GM12875 (cell line): ENCODE results near the gene BMPR1B.

Experiments
- H3K4me3 ChIP-seq: one replicate; pipeline ENCODE4 v1.5.1; 2011; ENCODE audit warnings: low read depth, low read length, control low read depth
- CTCF ChIP-seq: IDR thresholded peaks from 2 replicates; pipeline ENCODE4 v1.5.1; 2011; ENCODE audit warnings: low read depth, mild to moderate bottlenecking, control low read depth, inconsistent platforms, low read length, moderate library complexity, borderline replicate concordance; ENCODE audit not compliant: insufficient read depth

Gene BMPR1B

DNA sequence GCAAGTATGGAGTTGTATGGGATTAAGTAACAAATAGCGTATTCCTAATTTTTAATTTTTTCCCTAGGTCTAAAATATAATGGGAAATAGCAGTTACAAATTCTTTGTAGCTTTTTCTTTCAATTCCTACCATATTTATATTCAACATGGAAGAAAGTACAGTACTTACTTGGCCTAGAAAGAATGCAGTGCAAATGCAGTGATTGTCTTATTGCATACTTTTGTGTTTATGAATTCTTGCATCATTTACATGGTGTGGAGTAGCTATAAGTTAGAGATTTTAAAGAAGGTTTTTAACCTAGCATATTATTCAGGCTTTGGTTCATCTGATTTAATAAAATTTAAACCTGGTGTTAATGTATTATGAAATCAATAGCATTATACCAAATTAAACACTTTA lies 263.3 kb downstream of the BMPR1B start:
- no peak overlapping the region for H3K4me3 ChIP-seq

DNA sequence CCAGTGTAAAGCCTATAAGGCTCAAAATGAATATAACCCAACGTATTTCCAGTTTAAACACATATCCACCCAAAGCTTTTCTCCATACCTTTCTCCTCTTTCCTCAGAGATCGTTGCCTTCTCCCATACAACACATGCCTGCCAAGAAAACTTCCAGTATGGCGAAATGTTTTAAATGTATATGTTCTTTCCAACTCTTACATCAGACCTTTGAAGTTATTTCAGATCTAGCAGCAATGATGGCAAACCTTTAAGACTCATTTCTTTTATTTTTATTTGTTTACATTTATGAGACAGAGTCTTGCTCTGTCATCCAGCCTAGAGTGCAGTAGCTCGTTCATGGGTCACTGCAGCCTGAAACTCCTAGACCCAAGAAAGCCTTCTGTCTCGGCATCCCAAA lies 265.4 kb downstream of the BMPR1B start:
- TF ChIP-seq CTCF, result no peak
- H3K4me3 ChIP-seq, result no peak overlapping the region

More for the DNA sequence above, 263.3 kb downstream of the BMPR1B start:
- TF ChIP-seq CTCF, result no peak

GRCh38 chr4:95027905-95028618 lies 270.3 kb downstream of the BMPR1B start:
- no peak overlapping the region for H3K4me3 ChIP-seq
- no peak for TF ChIP-seq CTCF

DNA sequence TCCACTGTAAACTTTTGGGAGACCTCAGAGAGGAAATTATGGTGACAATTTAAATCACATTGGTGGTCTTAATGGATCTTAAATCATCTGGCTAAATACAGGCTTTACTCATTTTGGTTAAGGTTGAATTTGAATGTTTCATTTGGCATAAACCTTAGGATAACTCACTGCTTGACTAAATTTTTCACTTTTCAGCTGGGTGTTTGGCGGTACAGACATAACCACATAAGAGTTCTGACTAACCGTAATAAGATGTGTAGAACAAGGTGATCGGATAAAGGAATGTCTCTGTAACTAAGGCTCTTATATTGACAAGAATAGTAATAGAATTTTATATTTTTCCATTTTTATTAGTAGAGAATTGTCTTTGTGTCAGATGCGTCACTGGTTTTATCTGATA lies 281.0 kb downstream of the BMPR1B start:
- H3K4me3 ChIP-seq, result no peak overlapping the region
- no peak for TF ChIP-seq CTCF

DNA sequence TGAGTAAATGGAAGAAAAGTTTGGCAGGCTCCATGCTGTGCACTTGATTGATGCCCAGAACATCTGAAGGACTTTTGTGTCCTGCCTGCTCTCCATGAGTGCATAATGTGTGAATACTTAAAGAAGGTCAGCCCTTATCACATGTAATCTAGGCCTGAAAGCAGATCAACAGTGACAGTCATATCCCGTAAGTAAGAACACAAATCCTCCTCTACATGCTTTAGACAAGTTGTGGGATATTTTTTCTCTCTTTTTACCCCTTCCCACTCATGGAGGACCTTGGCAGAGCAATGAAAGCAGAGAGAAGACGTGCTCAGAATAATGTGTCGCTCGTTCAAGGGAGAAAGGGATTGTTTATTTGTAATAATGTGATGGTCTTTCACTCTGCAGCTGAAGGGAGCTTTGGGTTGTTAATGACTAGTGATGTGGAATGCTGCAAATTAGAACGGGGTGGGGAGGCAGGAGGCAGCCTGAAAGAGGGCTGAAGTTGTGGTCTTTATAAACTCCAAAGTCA lies 286.6 kb downstream of the BMPR1B start:
- H3K4me3 ChIP-seq, result no peak overlapping the region
- no peak for TF ChIP-seq CTCF

GRCh38 chr4:95045429-95045828 lies 287.7 kb downstream of the BMPR1B start:
- no peak for TF ChIP-seq CTCF
- no peak overlapping the region for H3K4me3 ChIP-seq

DNA sequence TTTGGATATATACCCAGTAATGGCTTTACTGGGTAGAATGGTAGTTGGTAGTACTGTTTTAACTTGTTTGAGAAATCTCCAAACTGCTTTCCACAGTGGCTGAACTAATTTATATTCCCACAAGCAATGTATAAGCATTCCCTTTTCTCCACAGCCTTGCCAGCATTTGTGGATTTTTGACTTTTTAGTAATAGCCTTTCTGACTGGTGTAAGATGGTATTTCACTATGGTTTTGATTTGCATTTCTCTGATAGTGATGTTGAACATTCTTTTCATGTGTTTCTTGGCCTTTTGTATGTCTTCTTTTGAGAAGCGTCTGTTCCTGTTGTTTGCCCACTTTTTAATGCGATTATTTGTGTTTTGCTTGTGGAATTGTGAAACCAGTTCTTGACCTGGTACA lies 290.5 kb downstream of the BMPR1B start:
- no peak overlapping the region for H3K4me3 ChIP-seq
- no peak for TF ChIP-seq CTCF
